GM18508 (cell line): ENCODE data around the gene GREB1L.

Source experiments
- ATAC-seq: cut with Tn5 transposase; IDR thresholded peaks from one replicate; pipeline ENCODE4 v1.9.1; 2021; ENCODE audit warnings: moderate number of reproducible peaks; ENCODE audit not compliant: insufficient read depth, unreplicated experiment

The GREB1L gene

GRCh38 chr18:21526463-21526862 is 284.4 kb downstream of the GREB1L start:
- ATAC-seq = no peak

GRCh38 chr18:21534327-21534726 is 292.3 kb downstream of the GREB1L start:
- ATAC-seq = no peak

DNA sequence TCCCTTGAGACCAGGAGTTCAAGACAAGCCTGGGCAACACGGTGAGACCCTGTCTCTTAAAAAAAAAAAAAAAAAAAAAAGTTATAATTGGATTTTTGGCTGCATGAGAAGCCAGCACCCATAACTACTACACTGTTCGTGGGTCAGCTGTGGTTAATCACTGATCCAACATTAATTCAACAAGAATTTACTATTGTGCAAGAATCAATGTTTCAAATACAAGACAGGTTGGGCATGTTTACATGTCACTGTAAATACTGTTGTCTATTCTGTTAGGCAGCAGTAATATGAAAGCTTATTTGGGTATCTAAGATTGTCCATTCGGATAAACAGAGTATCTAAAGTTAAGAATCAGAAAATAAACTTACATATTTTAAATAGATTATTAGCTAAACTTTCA is 296.2 kb downstream of the GREB1L start:
- no peak for ATAC-seq

DNA sequence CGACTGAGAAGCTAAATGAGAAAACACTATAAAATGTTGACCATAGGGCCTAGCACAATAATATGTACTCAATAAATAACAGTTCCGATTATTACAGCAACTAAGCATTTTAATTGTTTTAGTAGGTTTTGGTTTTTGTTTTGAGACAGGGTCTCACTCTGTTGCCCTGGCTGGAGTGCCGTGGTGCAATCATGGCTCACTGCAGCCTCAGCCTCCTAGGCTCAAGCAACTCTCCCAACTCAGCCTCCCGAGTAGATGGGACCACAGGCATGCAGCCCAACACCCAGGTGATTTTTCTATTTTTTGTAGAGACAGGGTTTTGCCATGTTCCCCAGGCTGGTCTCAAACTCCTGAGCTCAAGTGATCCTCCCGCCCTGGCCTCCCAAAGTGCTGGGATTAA is 304.4 kb downstream of the GREB1L start:
- no peak for ATAC-seq

- no peak for ATAC-seq
Observed at GRCh38 chr18:21548647-21549046, 306.6 kb downstream of the GREB1L start.

DNA sequence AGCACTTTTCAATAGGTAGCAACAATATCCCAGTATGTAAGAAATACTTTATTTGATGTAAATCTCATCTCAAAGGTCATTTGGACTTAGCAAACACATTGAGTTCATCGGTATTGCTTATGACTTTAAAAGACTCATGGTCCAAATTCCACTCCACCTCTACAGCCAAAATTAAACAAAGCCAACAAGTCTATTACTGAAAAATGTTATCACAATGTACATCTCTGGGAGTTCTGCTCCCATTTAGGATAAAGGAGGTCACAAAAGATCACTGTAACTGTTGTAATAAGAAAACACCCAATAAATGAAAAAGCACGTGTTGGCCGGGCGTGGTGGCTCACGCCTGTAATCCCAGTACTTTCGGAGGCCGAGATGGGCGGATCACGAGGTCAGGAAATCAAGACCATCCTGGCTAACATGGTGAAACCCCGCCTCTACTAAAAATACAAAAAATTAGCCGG is 308.5 kb downstream of the GREB1L start:
- ATAC-seq = no peak

DNA sequence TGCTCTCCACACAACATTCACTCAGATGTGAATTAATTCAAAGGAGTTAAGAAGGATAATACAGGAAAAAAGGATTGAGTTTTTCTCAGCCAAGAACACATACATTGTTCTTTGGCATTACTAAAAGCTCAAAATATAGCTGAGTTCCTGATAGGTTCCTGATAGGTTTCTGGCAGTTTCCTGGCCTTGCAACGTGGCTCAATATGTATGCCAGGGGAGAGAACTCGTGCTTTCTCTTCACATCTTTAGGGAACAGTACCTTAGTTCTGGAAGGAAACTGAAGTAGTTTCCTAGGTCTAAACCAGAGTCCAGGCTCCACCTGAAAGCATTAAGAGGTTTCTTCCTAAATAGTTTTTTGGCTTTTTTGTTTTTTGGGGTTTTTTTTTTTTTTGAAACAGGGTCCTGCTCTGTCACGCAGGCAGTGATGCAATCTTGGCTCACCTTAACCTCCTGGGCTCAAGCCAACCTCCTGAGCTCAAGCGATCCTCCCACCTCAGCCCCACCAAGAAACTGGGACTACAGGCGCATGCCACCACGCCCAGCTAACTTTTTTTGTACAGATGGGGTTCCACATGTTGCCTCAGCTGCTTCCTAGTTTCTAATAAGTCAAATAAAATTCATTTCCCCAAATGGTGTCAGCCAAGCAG is 315.7 kb downstream of the GREB1L start:
- ATAC-seq = no peak

DNA sequence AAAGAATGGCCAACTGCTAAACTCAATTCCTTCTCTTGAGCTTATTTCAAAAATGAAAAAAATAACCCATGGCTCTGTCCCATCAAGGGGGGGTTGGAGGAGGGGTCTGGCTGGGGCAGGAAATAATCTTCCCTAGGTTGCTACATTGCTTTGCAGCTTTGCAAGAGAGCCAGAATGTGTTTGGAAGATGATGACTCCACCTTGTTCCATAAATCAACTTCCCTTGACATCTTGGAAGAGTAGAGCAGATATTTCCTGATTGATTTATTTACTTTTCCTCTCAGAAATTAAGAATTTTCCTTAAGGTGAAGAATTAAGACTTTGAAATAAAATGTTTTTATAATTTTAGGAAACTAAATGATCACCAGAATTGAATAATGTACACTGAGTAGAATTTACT is 317.2 kb downstream of the GREB1L start:
- no peak for ATAC-seq

DNA sequence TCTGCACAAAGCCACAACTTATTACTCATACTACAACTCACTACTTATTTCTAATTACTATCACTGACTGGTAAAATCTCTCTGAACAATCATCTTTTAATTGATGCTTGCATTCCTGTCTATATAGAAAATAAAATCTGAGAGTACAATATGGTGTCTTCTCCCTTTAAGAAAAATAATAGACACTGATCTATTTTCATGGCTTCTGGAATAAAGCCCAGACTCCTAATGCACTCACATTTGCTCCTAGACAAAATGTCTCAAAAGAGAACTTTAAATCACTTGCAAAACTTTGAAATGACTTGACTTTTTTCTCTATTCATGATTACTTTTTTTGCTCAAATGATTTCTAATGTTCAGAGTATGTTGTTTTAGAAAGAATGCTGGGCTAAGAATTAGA is 329.7 kb downstream of the GREB1L start:
- ATAC-seq = no peak
